Measurements from ENCODE around the gene CHD9.

The CHD9 gene

DNA sequence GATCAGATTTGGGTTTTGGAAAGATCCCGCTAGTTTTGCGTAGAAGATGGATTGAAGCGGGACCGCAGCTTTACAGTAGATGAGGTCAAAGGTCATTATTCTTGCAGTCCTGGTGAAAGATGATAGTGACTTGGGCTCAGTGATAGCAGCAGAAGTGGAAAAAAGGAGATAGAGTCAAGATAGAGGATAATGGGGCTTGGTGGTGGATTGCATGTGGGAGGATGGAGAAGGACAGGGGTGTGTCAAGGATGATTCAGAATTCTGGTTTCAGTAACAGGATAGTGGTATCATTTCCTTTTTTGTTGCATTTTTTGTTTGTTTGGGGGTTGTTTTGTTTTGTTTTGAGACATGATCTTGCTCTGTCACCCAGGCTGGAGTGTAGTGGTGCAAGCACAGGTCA is 30.7 kb upstream of the CHD9 start (continued):
- TF ChIP-seq, protein P1, sequence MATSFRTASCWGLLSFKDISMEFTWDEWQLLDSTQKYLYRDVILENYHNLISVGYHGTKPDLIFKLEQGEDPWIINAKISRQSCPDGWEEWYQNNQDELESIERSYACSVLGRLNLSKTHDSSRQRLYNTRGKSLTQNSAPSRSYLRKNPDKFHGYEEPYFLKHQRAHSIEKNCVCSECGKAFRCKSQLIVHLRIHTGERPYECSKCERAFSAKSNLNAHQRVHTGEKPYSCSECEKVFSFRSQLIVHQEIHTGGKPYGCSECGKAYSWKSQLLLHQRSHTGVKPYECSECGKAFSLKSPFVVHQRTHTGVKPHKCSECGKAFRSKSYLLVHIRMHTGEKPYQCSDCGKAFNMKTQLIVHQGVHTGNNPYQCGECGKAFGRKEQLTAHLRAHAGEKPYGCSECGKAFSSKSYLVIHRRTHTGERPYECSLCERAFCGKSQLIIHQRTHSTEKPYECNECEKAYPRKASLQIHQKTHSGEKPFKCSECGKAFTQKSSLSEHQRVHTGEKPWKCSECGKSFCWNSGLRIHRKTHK (tag by site-specific recombination; IDR thresholded peaks at IDR 0.05): no peak
- no peak for TF ChIP-seq ZNF701 (tag by site-specific recombination; IDR thresholded peaks at IDR 0.05)
- TF ChIP-seq, protein P2, sequence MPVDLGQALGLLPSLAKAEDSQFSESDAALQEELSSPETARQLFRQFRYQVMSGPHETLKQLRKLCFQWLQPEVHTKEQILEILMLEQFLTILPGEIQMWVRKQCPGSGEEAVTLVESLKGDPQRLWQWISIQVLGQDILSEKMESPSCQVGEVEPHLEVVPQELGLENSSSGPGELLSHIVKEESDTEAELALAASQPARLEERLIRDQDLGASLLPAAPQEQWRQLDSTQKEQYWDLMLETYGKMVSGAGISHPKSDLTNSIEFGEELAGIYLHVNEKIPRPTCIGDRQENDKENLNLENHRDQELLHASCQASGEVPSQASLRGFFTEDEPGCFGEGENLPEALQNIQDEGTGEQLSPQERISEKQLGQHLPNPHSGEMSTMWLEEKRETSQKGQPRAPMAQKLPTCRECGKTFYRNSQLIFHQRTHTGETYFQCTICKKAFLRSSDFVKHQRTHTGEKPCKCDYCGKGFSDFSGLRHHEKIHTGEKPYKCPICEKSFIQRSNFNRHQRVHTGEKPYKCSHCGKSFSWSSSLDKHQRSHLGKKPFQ (tag by site-specific recombination; IDR thresholded peaks at IDR 0.05): no peak

DNA sequence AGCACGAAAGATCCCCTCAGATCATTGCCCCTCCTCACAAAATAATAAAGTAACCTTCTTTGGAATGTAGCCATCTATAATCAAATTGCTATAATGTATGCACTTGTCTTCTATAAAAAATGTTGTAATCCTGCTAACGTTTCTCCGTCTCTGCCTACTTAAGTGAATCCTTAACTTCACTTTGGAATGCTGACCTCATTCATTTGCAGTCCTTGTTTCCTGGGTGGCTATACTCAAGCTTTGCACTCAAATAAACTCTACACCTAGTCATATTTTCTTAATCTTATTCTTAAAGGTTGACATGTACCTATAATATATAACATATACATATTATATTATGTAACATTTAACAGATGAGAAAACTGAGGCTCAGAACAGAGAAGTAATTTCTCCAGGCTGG is 24.8 kb upstream of the CHD9 start:
- Histone ChIP-seq H3K4me3 (ENCODE audit: low read depth, low read length) (no peak overlapping the region), H3K27ac (ENCODE audit: extremely low read depth, low read depth, low read length) (no peak overlapping the region), H3K36me3 (ENCODE audit: control insufficient read depth in 2 of 2, insufficient read depth in 1 of 2, low read length in 2 of 2) (no peaks in the 10 kb centered on the region), H3K9me3 (ENCODE audit: control insufficient read depth, insufficient read depth, low read depth, low read length) (no peaks in the 10 kb centered on the region; the same call in 1 of the 2 replicates), H3K4me1 (ENCODE audit: control insufficient read depth, insufficient read depth, low read length) (no peaks in the 10 kb centered on the region)
- TF ChIP-seq, protein P3, sequence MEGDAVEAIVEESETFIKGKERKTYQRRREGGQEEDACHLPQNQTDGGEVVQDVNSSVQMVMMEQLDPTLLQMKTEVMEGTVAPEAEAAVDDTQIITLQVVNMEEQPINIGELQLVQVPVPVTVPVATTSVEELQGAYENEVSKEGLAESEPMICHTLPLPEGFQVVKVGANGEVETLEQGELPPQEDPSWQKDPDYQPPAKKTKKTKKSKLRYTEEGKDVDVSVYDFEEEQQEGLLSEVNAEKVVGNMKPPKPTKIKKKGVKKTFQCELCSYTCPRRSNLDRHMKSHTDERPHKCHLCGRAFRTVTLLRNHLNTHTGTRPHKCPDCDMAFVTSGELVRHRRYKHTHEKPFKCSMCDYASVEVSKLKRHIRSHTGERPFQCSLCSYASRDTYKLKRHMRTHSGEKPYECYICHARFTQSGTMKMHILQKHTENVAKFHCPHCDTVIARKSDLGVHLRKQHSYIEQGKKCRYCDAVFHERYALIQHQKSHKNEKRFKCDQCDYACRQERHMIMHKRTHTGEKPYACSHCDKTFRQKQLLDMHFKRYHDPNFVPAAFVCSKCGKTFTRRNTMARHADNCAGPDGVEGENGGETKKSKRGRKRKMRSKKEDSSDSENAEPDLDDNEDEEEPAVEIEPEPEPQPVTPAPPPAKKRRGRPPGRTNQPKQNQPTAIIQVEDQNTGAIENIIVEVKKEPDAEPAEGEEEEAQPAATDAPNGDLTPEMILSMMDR (tag by site-specific recombination; IDR thresholded peaks at IDR 0.05): no peak
- TF ChIP-seq HOXD13 (CRISPR knock-in tag; IDR thresholded peaks at IDR 0.05; ENCODE audit: borderline replicate concordance) (no peak), ZNF266 (tag by site-specific recombination; IDR thresholded peaks at IDR 0.05; ENCODE audit: low read depth) (no peak), ZNF354C (tag by site-specific recombination; IDR thresholded peaks at IDR 0.05; ENCODE audit: borderline replicate concordance, low read depth) (no peak), ZNF335 (tag by site-specific recombination; conservative IDR thresholded peaks at IDR 0.05) (no peak), OVOL3 (tag by site-specific recombination; IDR thresholded peaks at IDR 0.05) (no peak), ZNF202 (tag by site-specific recombination; IDR thresholded peaks at IDR 0.05; ENCODE audit: borderline replicate concordance) (no peak), YY1 (tag by site-specific recombination; IDR thresholded peaks at IDR 0.05) (no peak), ZNF169 (tag by site-specific recombination; IDR thresholded peaks at IDR 0.05) (no peak), ZNF350 (tag by site-specific recombination; IDR thresholded peaks at IDR 0.05) (no peak), ZNF155 (tag by site-specific recombination; IDR thresholded peaks at IDR 0.05) (no peak), YY2 (tag by site-specific recombination; IDR thresholded peaks at IDR 0.05) (no peak), ZNF514 (tag by site-specific recombination; IDR thresholded peaks at IDR 0.05) (no peak)
- TF ChIP-seq, protein P2 (tag by site-specific recombination; IDR thresholded peaks at IDR 0.05): no peak
- TF ChIP-seq, protein P4, sequence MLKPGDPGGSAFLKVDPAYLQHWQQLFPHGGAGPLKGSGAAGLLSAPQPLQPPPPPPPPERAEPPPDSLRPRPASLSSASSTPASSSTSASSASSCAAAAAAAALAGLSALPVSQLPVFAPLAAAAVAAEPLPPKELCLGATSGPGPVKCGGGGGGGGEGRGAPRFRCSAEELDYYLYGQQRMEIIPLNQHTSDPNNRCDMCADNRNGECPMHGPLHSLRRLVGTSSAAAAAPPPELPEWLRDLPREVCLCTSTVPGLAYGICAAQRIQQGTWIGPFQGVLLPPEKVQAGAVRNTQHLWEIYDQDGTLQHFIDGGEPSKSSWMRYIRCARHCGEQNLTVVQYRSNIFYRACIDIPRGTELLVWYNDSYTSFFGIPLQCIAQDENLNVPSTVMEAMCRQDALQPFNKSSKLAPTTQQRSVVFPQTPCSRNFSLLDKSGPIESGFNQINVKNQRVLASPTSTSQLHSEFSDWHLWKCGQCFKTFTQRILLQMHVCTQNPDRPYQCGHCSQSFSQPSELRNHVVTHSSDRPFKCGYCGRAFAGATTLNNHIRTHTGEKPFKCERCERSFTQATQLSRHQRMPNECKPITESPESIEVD (tag by site-specific recombination; IDR thresholded peaks at IDR 0.05): no peak
- TF ChIP-seq, protein P5, sequence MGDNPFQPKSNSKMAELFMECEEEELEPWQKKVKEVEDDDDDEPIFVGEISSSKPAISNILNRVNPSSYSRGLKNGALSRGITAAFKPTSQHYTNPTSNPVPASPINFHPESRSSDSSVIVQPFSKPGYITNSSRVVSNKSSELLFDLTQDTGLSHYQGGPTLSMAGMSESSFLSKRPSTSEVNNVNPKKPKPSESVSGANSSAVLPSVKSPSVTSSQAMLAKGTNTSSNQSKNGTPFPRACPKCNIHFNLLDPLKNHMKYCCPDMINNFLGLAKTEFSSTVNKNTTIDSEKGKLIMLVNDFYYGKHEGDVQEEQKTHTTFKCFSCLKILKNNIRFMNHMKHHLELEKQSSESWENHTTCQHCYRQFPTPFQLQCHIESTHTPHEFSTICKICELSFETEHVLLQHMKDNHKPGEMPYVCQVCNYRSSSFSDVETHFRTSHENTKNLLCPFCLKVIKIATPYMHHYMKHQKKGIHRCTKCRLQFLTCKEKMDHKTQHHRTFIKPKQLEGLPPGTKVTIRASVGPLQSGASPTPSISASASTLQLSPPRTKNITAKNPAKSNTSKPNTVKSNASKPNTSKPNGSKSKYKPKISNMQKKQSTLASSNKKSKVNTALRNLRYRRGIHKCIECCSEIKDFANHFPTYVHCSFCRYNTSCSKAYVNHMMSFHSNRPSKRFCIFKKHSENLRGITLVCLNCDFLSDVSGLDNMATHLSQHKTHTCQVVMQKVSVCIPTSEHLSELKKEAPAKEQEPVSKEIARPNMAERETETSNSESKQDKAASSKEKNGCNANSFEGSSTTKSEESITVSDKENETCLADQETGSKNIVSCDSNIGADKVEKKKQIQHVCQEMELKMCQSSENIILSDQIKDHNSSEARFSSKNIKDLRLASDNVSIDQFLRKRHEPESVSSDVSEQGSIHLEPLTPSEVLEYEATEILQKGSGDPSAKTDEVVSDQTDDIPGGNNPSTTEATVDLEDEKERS (tag by site-specific recombination; IDR thresholded peaks at IDR 0.05): no peak
- ChIA-PET POLR2A (no interaction called here), CTCF (interaction anchor here (0.5 kb wide), 1 partner anchor 576 kb away, joined by 3 read pairs; no protein-coding TSS in a partner anchor)

Data from HEK293 (cell line).